D341Med (cell line): ENCODE results near the gene THAP6.
A peak's percentile ranks its signal among the peaks of the same experiment; 100 is the strongest.
"Not testable (repeated sequence)": the region's sequence is repeated elsewhere in the genome, so short reads cannot be mapped to it uniquely, and the experiment has no call there.

ENCODE experiments used
- DNase-seq: peaks from one replicate; pipeline ENCODE4 v3.0.0; 2012; ENCODE audit warnings: low spot score

The THAP6 gene

GRCh38 chr4:75514131-75514948 lies at the start of gene THAP6, which contains the start of gene RCHY1:
Gene THAP6 (plus strand): TSS chr4:75514473. CDS start chr4:75515453, 980 bp downstream.
Gene RCHY1 (minus strand): TSS chr4:75514403. CDS start chr4:75514286, 117 bp downstream.
- peak; percentile 93 for DNase-seq

- no peak for DNase-seq
Measured at GRCh38 chr4:75469896-75470295, 44.4 kb upstream of the THAP6 start.

GRCh38 chr4:75470738-75471137 lies 43.5 kb upstream of the THAP6 start:
- DNase-seq, result no peak

- no peak for DNase-seq
Measured at GRCh38 chr4:75477201-75477600, 37.1 kb upstream of the THAP6 start.

GRCh38 chr4:75484190-75484589 lies 30.1 kb upstream of the THAP6 start:
- DNase-seq, result no peak

GRCh38 chr4:75490155-75490554 lies 24.1 kb upstream of the THAP6 start:
- no peak for DNase-seq

- no peak for DNase-seq
Measured at GRCh38 chr4:75494563-75494962, 19.7 kb upstream of the THAP6 start.

GRCh38 chr4:75495476-75495875 lies 18.8 kb upstream of the THAP6 start:
- no peak for DNase-seq

GRCh38 chr4:75496406-75496805 lies 17.9 kb upstream of the THAP6 start:
- no peak for DNase-seq

GRCh38 chr4:75497133-75497532 lies 17.1 kb upstream of the THAP6 start:
- DNase-seq, result no peak

GRCh38 chr4:75498041-75498440 lies 16.2 kb upstream of the THAP6 start:
- DNase-seq, result no peak

GRCh38 chr4:75499900-75500299 lies 14.4 kb upstream of the THAP6 start:
- DNase-seq, result no peak

- DNase-seq, result no peak
Measured at GRCh38 chr4:75502671-75503070, 11.6 kb upstream of the THAP6 start.

- DNase-seq, result no peak
Measured at GRCh38 chr4:75505630-75506029, 8.6 kb upstream of the THAP6 start.

GRCh38 chr4:75509592-75509991 lies 4.7 kb upstream of the THAP6 start:
- not testable (repeated sequence) for DNase-seq

- no peak for DNase-seq
Measured at GRCh38 chr4:75511841-75512240, 2.4 kb upstream of the THAP6 start.

GRCh38 chr4:75512386-75513211 lies 1.7 kb upstream of the THAP6 start:
- no peak for DNase-seq

GRCh38 chr4:75513526-75514130 lies 645 bp upstream of the THAP6 start:
- DNase-seq, result no peak

- peak; percentile 21 for DNase-seq
Measured at GRCh38 chr4:75514949-75515612, 808 bp downstream of the THAP6 start.

GRCh38 chr4:75516144-75516543 lies 1.9 kb downstream of the THAP6 start:
- DNase-seq, result no peak

- not testable (repeated sequence) for DNase-seq
Measured at GRCh38 chr4:75519452-75519851, 5.2 kb downstream of the THAP6 start.

- DNase-seq, result no peak
Measured at GRCh38 chr4:75525086-75525485, 10.8 kb downstream of the THAP6 start.
